Endothelial cell of umbilical vein (primary cell): Measurements from ENCODE around the gene TXNDC8.

ENCODE experiments used
- CTCF ChIP-seq, 2 donors: IDR thresholded peaks; 1 replicate in 1 of 2; 2 replicates in 1 of 2; pipeline ENCODE4 v1.5.1; 2011; ENCODE audit warnings: low read length in 2 of 2, mild to moderate bottlenecking in 2 of 2, moderate library complexity in 2 of 2, control low read depth in 1 of 2, inconsistent platforms in 1 of 2, low read depth in 1 of 2; ENCODE audit not compliant: insufficient read depth in 1 of 2; ENCODE audit errors: extremely low read depth in 1 of 2
- EZH2 ChIP-seq: IDR thresholded peaks from 2 replicates; pipeline ENCODE4 v1.6.1; 2012; ENCODE audit warnings: borderline replicate concordance, low read depth, mild to moderate bottlenecking, moderate library complexity, low read length, inconsistent platforms; ENCODE audit not compliant: severe bottlenecking
- FOS ChIP-seq: IDR thresholded peaks from 2 replicates; pipeline ENCODE4 v1.6.1; 2011; ENCODE audit warnings: mild to moderate bottlenecking, low read length, moderate library complexity, borderline replicate concordance; ENCODE audit not compliant: insufficient read depth
- GATA2 ChIP-seq: IDR thresholded peaks from 2 replicates; pipeline ENCODE4 v1.7.0; 2011; ENCODE audit warnings: low read depth, mild to moderate bottlenecking, moderate library complexity, mixed read lengths, low read length; ENCODE audit not compliant: insufficient read length, insufficient read depth
- JUN ChIP-seq: IDR thresholded peaks from 2 replicates; pipeline ENCODE4 v1.6.1; 2011; ENCODE audit warnings: borderline replicate concordance, low read depth; ENCODE audit not compliant: insufficient read length, insufficient read depth
- MAX ChIP-seq: IDR thresholded peaks from 2 replicates; pipeline ENCODE4 v1.6.1; 2011; ENCODE audit not compliant: insufficient read depth, insufficient read length
- POLR2A ChIP-seq: IDR thresholded peaks from 2 replicates; pipeline ENCODE4 v1.6.1; 2012; ENCODE audit warnings: low read depth, mild to moderate bottlenecking, control low read depth, low read length

GRCh38 chr9:110254500-110254899 is 83.2 kb downstream of the TXNDC8 start:
- TF ChIP-seq CTCF (IDR thresholded peaks at IDR 0.05; ENCODE audit: extremely low read depth in 1 of 2, insufficient read depth in 1 of 2, low read depth in 1 of 2, low read length in 2 of 2) (no peak), GATA2 (no peak), POLR2A (no peak), EZH2 (no peak), FOS (no peak), JUN (no peak), MAX (no peak)
